Type B pancreatic cell (in vitro differentiated cells): Measurements from ENCODE around the gene KIAA1958. TPM values are rescaled to one million over a fixed set of nuclear protein-coding genes. Genes with fewer than 3 reads are reported as not detected.
"Not testable (repeated sequence)": the region's sequence is repeated elsewhere in the genome, so short reads cannot be mapped to it uniquely, and the experiment has no call there.

Source experiments
- DNase-seq: peaks from one replicate; pipeline ENCODE4 v3.0.0; 2021; ENCODE audit warnings: mixed read lengths; ENCODE audit not compliant: unreplicated experiment; ENCODE audit errors: extremely low spot score
- H3K27ac Mint-ChIP-seq: 2 replicates; pipeline ENCODE4 v1.8.0; 2021; ENCODE audit warnings: mild to moderate bottlenecking, mixed read lengths
- H3K27me3 Mint-ChIP-seq: 2 replicates; pipeline ENCODE4 v1.8.0; 2021; ENCODE audit warnings: mixed read lengths
- H3K36me3 Mint-ChIP-seq: 2 replicates; pipeline ENCODE4 v1.8.0; 2021; ENCODE audit warnings: mixed read lengths
- H3K4me1 Mint-ChIP-seq: one replicate; pipeline ENCODE4 v1.8.0; 2021; ENCODE audit warnings: mixed read lengths; ENCODE audit not compliant: unreplicated experiment
- H3K4me3 Mint-ChIP-seq: 2 replicates; pipeline ENCODE4 v1.8.0; 2021; ENCODE audit warnings: mild to moderate bottlenecking, mixed read lengths
- H3K9me3 Mint-ChIP-seq: 2 replicates; pipeline ENCODE4 v1.8.0; 2021; ENCODE audit warnings: mixed read lengths
- CTCF ChIP-seq: fragments of 200-600 bp; sonication (generic); conservative IDR thresholded peaks from 2 replicates; pipeline ENCODE4 v1.5.0; 2021; ENCODE audit warnings: antibody characterized with exemption, mild to moderate bottlenecking
- total RNA-seq: library from RNA; stranded (reverse); gene quantifications from 2 replicates; pipeline ENCODE4 v1.2.1, GENCODE V29; 2021; ENCODE audit warnings: low replicate concordance

KIAA1958 gene
- total RNA-seq, 1 donor from 2014 or later, result 28.1 TPM

- no peaks in the 10 kb centered on the region for H3K27me3 Mint-ChIP-seq
- DNase-seq, result no peak
- no peak overlapping the region for H3K27ac Mint-ChIP-seq
These were observed 88.5 kb downstream of the KIAA1958 start for GRCh38 chr9:112575107-112575506.

GRCh38 chr9:112581469-112582176 is 95.0 kb downstream of the KIAA1958 start:
- Mint-ChIP-seq H3K36me3 (peaks cover under 1% of the 10 kb centered on the region), H3K4me3 (no peak overlapping the region), H3K4me1 (no peaks in the 10 kb centered on the region), H3K9me3 (no peaks in the 10 kb centered on the region), H3K27ac (no peak overlapping the region), H3K27me3 (no peaks in the 10 kb centered on the region)
- no peak for TF ChIP-seq CTCF
- no peak for DNase-seq

More at GRCh38 chr9:112575107-112575506, 88.5 kb downstream of the KIAA1958 start:
- no peak for TF ChIP-seq CTCF
- no peak overlapping the region for H3K4me3 Mint-ChIP-seq
- H3K9me3 Mint-ChIP-seq, result no peaks in the 10 kb centered on the region
- peaks cover 28% of the 10 kb centered on the region for H3K36me3 Mint-ChIP-seq
- H3K4me1 Mint-ChIP-seq, result peaks cover 24% of the 10 kb centered on the region

GRCh38 chr9:112582371-112583262 is 96.0 kb downstream of the KIAA1958 start:
- DNase-seq, result no peak
- Mint-ChIP-seq H3K4me3 (no peak overlapping the region), H3K27ac (no peak overlapping the region), H3K9me3 (no peaks in the 10 kb centered on the region), H3K36me3 (no peaks in the 10 kb centered on the region), H3K27me3 (no peaks in the 10 kb centered on the region), H3K4me1 (no peaks in the 10 kb centered on the region)
- no peak for TF ChIP-seq CTCF

- Mint-ChIP-seq H3K27ac (no peak overlapping the region), H3K4me3 (no peak overlapping the region), H3K27me3 (no peaks in the 10 kb centered on the region), H3K4me1 (peaks cover under 1% of the 10 kb centered on the region), H3K9me3 (no peaks in the 10 kb centered on the region), H3K36me3 (peaks cover under 1% of the 10 kb centered on the region)
- DNase-seq, result no peak
- TF ChIP-seq CTCF, result no peak
These were observed 100.0 kb downstream of the KIAA1958 start for GRCh38 chr9:112586599-112587155.

- H3K27ac Mint-ChIP-seq, result peak overlapping the region; percentile 81
- H3K9me3 Mint-ChIP-seq, H3K4me1 Mint-ChIP-seq, H3K36me3 Mint-ChIP-seq, H3K27me3 Mint-ChIP-seq, DNase-seq: not testable (repeated sequence)
- H3K4me3 Mint-ChIP-seq, result peak overlapping the region; percentile 23
These were observed 105.2 kb downstream of the KIAA1958 start for GRCh38 chr9:112591875-112592274.

GRCh38 chr9:112599732-112600131 is 113.1 kb downstream of the KIAA1958 start:
- H3K27me3 Mint-ChIP-seq, result no peaks in the 10 kb centered on the region
- no peak for DNase-seq
- peaks cover 12% of the 10 kb centered on the region for H3K4me1 Mint-ChIP-seq
- no peak for TF ChIP-seq CTCF
- no peak overlapping the region for H3K27ac Mint-ChIP-seq
- H3K9me3 Mint-ChIP-seq, result no peaks in the 10 kb centered on the region
- no peak overlapping the region for H3K4me3 Mint-ChIP-seq
- no peaks in the 10 kb centered on the region for H3K36me3 Mint-ChIP-seq
